SU-DHL-6 (cell line): Measurements from ENCODE around the gene FAM89A.
"Not testable (repeated sequence)": the region's sequence is repeated elsewhere in the genome, so short reads cannot be mapped to it uniquely, and the experiment has no call there.

Experiments
- H2AFZ ChIP-seq: fragments of 200-600 bp; sonication (generic); 2 replicates; pipeline ENCODE4 v1.6.1; 2014; ENCODE audit warnings: low read depth, mild to moderate bottlenecking, moderate library complexity, mixed read lengths, antibody characterized with exemption, low read length; ENCODE audit not compliant: severe bottlenecking
- H3F3A ChIP-seq: fragments of 200-600 bp; shearing (Covaris generic); 2 replicates; pipeline ENCODE4 v1.6.0; 2016; ENCODE audit warnings: antibody characterized with exemption, mild to moderate bottlenecking; ENCODE audit not compliant: insufficient read depth
- H3K27ac ChIP-seq: fragments of 200-600 bp; sonication (generic); 2 replicates; pipeline ENCODE4 v1.5.1; 2016; ENCODE audit warnings: low read depth, mild to moderate bottlenecking, low read length, moderate library complexity, mixed read lengths
- H3K27me3 ChIP-seq: fragments of 200-600 bp; sonication (generic), shearing (Covaris generic); 2 replicates; pipeline ENCODE4 v1.6.0; 2014; ENCODE audit warnings: mild to moderate bottlenecking, low read length
- H3K36me3 ChIP-seq: fragments of 200-600 bp; sonication (generic); 2 replicates; pipeline ENCODE4 v1.6.1; 2014; ENCODE audit warnings: mild to moderate bottlenecking, low read length, mixed read lengths
- H3K4me2 ChIP-seq: fragments of 300-600, 200-600 bp; shearing (Covaris generic), sonication (generic); 2 replicates; pipeline ENCODE4 v1.6.0; 2014; ENCODE audit warnings: low read length, low read depth, mild to moderate bottlenecking; ENCODE audit not compliant: poor library complexity, severe bottlenecking
- H3K4me3 ChIP-seq: fragments of 200-600 bp; sonication (generic); 2 replicates; pipeline ENCODE4 v1.5.1; 2014; ENCODE audit warnings: antibody characterized with exemption, low read length, mild to moderate bottlenecking, mixed read lengths; ENCODE audit not compliant: insufficient read depth, poor library complexity, severe bottlenecking
- H3K79me2 ChIP-seq: fragments of 200-600 bp; sonication (generic); 2 replicates; pipeline ENCODE4 v1.6.1; 2014; ENCODE audit warnings: mild to moderate bottlenecking, low read length, moderate library complexity; ENCODE audit not compliant: insufficient read depth
- H3K9ac ChIP-seq: fragments of 200-600 bp; sonication (generic); 2 replicates; pipeline ENCODE4 v1.7.0; 2014; ENCODE audit warnings: mild to moderate bottlenecking, low read length
- H3K9me2 ChIP-seq: fragments of 200-600 bp; sonication (generic); replicated peaks from 2 replicates; pipeline ENCODE4 v1.6.1; 2014; ENCODE audit warnings: low read length; ENCODE audit not compliant: insufficient read depth
- H3K9me3 ChIP-seq: fragments of 200-600 bp; sonication (generic); 2 replicates; pipeline ENCODE4 v1.6.1; 2014; ENCODE audit warnings: low read length, mixed read lengths; ENCODE audit not compliant: insufficient read depth
- H4K20me1 ChIP-seq: fragments of 200-600 bp; sonication (generic); 2 replicates; pipeline ENCODE4 v1.6.1; 2014; ENCODE audit warnings: low read depth, mild to moderate bottlenecking, antibody characterized with exemption, low read length, moderate library complexity, mixed read lengths
- CTCF ChIP-seq: fragments of 200-600 bp; sonication (generic); IDR thresholded peaks from one replicate; pipeline ENCODE4 v1.5.1; 2017; ENCODE audit warnings: antibody characterized with exemption, mild to moderate bottlenecking, low read length, moderate library complexity; ENCODE audit not compliant: insufficient read depth, poor library complexity, severe bottlenecking
- EZH2phosphoT487 ChIP-seq: fragments of 200-600 bp; sonication (generic), shearing (Covaris generic); conservative IDR thresholded peaks from 2 replicates; pipeline ENCODE4 v1.6.1; 2018; ENCODE audit warnings: mild to moderate bottlenecking, antibody characterized with exemption, low read length, moderate library complexity, mixed read lengths

The FAM89A gene

GRCh38 chr1:231011360-231011759 lies 28.7 kb downstream of the FAM89A start:
- Histone ChIP-seq H3K4me2 (no peak overlapping the region), H3K9ac (no peak overlapping the region), H4K20me1 (no peaks in the 10 kb centered on the region), H3K27me3 (no peaks in the 10 kb centered on the region), H3K79me2 (no peaks in the 10 kb centered on the region), H3K4me3 (no peak overlapping the region), H2AFZ (no peak overlapping the region), H3F3A (no peaks in the 10 kb centered on the region), H3K9me3 (peaks cover 6% of the 10 kb centered on the region; the same call in 1 of the 2 replicates), H3K27ac (no peak overlapping the region), H3K36me3 (no peaks in the 10 kb centered on the region), H3K9me2 (no peaks in the 10 kb centered on the region)
- TF ChIP-seq CTCF (no peak), EZH2phosphoT487 (no peak)

GRCh38 chr1:231007535-231007934 lies 32.5 kb downstream of the FAM89A start:
- not testable (repeated sequence) for H3K4me3 ChIP-seq, H4K20me1 ChIP-seq, H3K36me3 ChIP-seq, H3K9ac ChIP-seq, H2AFZ ChIP-seq, H3K9me3 ChIP-seq, H3K27me3 ChIP-seq, H3K9me2 ChIP-seq, H3F3A ChIP-seq, H3K79me2 ChIP-seq, H3K4me2 ChIP-seq, H3K27ac ChIP-seq

GRCh38 chr1:231001892-231002291 lies 38.2 kb downstream of the FAM89A start:
- Histone ChIP-seq H3F3A (no peaks in the 10 kb centered on the region), H3K9ac (no peak overlapping the region), H3K79me2 (no peaks in the 10 kb centered on the region), H3K36me3 (0 out of 2 replicates have a peak, but pooled peaks cover 8% of the 10 kb centered on the region), H3K27ac (no peak overlapping the region), H3K4me2 (no peak overlapping the region), H3K4me3 (no peak overlapping the region), H3K9me3 (peaks cover 2% of the 10 kb centered on the region; the same call in 1 of the 2 replicates), H3K27me3 (no peaks in the 10 kb centered on the region), H2AFZ (no peak overlapping the region), H3K9me2 (no peaks in the 10 kb centered on the region), H4K20me1 (no peaks in the 10 kb centered on the region)
- no peak for TF ChIP-seq CTCF
- TF ChIP-seq EZH2phosphoT487: no peak

- TF ChIP-seq CTCF: no peak
- TF ChIP-seq EZH2phosphoT487: no peak
- H3K4me2 ChIP-seq: no peak overlapping the region
- H3K27me3 ChIP-seq: no peaks in the 10 kb centered on the region
- no peak overlapping the region for H2AFZ ChIP-seq
- no peaks in the 10 kb centered on the region for H3F3A ChIP-seq
- no peaks in the 10 kb centered on the region for H3K79me2 ChIP-seq
- H3K27ac ChIP-seq: no peak overlapping the region
- no peak overlapping the region for H3K4me3 ChIP-seq
- H4K20me1 ChIP-seq: no peaks in the 10 kb centered on the region
- no peaks in the 10 kb centered on the region for H3K9me2 ChIP-seq
- H3K9me3 ChIP-seq: no peaks in the 10 kb centered on the region
- H3K9ac ChIP-seq: no peak overlapping the region
- H3K36me3 ChIP-seq: peaks cover 13% of the 10 kb centered on the region; the same call in 1 of the 2 replicates
Measured at GRCh38 chr1:231000639-231001038, 39.4 kb downstream of the FAM89A start.
